ENCODE data around the gene SLC1A2.
"Not testable (repeated sequence)": the region's sequence is repeated elsewhere in the genome, so short reads cannot be mapped to it uniquely, and the experiment has no call there.

Gene SLC1A2

GRCh38 chr11:35237860-35238715 is 181.3 kb downstream of the SLC1A2 start:
- DNase-seq, result peak; percentile 26

DNA sequence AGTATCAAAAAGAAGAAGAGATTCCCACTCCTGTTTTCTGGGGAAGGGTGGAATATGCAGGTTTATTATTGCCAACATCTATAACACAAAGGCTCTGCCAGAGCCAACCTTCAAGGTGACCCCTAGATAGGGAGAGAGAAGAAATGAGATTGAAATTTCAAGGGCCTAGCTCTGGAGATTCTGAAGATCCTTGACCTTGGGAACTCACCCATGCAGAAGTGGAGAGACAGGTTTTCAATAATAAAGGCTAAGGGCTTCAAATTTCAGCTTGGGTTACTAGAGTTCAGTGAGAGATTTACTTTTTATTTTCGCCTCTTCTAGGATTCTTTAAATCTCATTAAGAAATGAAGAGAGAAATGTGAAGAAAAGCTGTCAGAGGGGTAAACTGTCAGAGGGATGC is 182.0 kb downstream of the SLC1A2 start:
- DNase-seq, result no peak

DNA sequence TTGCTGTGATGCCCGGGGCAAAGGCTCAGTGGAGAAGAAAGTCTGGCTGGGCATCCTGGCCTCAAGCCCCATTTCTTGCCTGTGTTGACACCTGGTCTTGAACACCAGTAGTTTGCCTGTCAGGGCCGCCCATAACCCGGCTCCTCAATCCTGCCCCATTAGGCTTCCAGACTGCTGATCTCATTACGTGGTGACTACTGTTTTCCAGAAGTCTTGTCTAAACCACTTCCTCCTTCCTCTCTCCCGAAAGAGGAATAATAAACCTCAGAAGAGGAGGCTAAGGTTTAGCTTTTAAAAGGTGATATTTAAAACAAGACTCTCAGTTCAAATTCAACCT is 182.7 kb downstream of the SLC1A2 start:
- DNase-seq, result no peak

GRCh38 chr11:35235936-35236666 is 183.3 kb downstream of the SLC1A2 start:
- DNase-seq, result no peak

DNA sequence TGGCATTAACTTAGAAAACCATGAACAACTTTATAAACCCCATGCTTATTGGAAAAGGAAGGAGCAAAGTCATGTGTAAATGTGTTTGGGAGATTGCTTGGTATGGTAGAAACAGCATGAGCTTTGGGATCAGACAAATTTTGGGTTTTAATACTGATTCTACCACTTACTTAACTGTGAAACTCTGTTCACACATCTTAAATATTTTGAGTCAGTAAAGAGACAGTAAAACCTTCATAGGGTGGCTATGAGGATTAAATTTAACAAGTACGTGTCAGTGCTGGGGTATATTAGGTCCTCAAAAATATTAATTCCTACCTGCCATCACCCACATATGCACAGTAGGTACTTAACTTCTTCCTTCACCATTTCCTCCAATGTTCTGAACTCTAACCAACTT is 183.9 kb downstream of the SLC1A2 start:
- no peak for DNase-seq

- no peak for DNase-seq
Measured at GRCh38 chr11:35235157-35235468, 184.2 kb downstream of the SLC1A2 start.

- DNase-seq, result no peak
Measured at GRCh38 chr11:35234460-35235156, 184.8 kb downstream of the SLC1A2 start.

DNA sequence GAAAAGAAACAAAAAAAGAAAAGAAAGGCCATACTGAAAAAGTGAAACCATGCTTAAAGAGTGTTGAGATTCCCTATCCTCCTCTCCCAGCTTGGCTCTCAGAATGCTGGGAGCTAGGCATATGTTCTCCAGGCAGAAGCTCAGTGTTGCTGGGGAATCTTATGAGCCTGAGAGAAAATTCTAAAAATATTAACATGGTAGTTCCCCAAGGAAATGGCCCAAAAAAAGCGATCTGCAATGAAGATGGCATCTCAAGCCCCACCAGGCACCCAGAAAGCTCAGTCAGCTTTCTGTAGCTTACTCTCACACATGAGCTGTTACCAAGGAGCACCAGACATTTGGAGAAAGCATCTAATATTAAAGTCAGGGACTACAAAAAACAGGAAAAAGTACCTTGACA is 185.8 kb downstream of the SLC1A2 start:
- no peak for DNase-seq

GRCh38 chr11:35232891-35233330 is 186.4 kb downstream of the SLC1A2 start:
- DNase-seq, result no peak

DNA sequence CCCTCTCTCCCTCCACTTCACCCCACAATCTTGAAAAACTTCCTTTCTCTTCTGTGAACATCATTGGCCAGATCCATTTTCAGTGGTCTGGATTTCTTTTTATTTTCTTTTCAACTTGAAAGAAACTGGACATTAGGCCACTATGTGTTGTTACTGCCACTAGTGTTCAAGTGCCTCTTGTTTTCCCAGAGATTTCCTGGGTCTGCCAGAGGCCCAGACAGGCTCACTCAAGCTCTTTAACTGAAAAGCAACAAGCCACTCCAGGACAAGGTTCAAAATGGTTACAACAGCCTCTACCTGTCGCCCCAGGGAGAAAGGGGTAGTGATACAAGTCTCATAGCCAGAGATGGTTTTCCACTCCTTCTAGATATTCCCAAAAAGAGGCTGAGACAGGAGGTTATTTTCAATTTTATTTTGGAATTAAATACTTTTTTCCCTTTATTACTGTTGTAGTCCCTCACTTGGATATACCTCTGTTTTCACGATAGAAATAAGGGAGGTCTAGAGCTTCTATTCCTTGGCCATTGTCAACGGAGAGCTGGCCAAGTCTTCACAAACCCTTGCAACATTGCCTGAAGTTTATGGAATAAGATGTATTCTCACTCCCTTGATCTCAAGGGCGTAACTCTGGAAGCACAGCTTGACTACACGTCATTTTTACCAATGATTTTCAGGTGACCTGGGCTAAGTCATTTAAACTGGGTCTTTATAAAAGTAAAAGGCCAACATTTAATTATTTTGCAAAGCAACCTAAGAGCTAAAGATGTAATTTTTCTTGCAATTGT is 188.1 kb downstream of the SLC1A2 start:
- no peak for DNase-seq

DNA sequence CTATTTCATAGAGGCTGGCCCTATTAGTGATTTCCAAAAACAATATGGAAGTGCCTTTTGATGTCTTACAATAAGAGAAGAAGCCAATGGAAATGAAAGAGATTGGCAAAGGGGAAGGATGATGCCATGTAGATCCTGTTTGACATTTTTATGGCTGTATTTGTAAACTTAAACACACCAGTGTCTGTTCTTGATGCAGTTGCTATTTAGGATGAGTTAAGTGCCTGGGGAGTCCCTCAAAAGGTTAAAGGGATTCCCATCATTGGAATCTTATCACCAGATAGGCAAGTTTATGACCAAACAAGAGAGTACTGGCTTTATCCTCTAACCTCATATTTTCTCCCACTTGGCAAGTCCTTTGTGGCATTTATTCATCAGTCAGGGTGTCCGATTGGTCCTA is 189.0 kb downstream of the SLC1A2 start:
- no peak for DNase-seq

DNA sequence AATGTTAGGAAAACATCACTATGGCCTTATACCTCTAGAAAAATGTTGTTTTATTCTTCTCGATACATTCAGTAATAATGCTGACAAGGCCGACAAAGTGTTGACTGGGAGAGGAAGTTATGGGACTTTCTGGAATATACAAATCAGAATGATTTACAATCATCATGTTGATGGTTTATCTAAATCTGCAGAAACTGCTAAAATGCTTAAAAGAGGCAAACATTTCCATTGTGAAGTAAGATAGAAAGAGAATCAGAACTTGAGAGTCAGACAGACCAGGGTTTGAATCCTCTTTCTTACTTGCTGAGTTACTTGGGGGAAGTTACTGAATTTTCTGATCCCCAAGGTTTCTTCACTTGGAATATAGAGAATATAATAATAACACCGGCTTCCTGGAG is 191.0 kb downstream of the SLC1A2 start:
- DNase-seq, result no peak

GRCh38 chr11:35227576-35228327 is 191.6 kb downstream of the SLC1A2 start:
- no peak for DNase-seq

GRCh38 chr11:35226756-35227155 is 192.6 kb downstream of the SLC1A2 start:
- not testable (repeated sequence) for DNase-seq

DNA sequence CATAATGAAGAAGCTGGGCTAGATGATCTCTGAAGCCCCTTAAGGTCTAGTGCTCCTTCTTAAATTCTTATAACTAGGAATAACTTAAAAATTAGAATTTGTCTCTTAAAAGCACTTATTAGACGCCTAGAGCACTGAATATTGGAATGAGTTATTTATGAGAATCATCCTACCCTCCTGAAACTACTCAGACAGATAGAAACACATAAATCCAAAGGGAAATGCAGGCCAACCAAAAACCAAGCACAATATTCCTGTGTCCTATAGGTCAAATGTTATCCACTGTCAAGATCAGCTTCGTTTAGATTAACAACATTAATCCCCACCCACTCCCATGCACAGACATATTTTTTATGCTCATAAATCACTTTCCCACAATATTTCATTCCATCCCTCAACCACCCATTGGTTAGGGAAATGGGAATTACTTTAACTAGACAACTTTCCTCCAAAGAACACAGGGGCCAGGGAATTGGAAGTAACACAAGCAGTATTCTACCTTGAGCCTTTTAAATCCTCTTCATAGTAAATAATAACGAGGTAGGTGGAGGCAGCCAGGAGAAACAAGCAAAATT is 193.3 kb downstream of the SLC1A2 start:
- DNase-seq, result no peak

DNA sequence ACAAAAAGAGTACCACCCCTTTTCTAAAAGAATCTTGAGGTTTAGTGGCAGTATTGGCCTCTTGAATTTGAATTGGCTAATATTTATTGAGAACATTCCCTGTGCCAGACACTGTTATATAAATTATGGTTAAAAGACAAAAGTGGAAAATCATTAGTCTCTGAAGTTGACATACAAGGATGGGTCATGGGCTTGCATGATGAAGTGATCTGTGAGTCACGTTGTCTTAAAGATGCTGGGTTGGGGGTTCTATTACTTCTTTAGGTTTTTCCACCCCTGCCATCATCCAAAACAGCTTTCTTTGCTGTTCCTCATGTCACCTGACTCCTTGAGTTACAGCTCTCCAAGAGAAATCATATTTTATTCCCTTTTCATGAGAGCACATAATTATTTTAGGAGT is 195.4 kb downstream of the SLC1A2 start:
- DNase-seq, result no peak

GRCh38 chr11:35223371-35223796 is 196.0 kb downstream of the SLC1A2 start:
- no peak for DNase-seq

- no peak for DNase-seq
Measured at GRCh38 chr11:35218956-35219355, 200.4 kb downstream of the SLC1A2 start.

DNA sequence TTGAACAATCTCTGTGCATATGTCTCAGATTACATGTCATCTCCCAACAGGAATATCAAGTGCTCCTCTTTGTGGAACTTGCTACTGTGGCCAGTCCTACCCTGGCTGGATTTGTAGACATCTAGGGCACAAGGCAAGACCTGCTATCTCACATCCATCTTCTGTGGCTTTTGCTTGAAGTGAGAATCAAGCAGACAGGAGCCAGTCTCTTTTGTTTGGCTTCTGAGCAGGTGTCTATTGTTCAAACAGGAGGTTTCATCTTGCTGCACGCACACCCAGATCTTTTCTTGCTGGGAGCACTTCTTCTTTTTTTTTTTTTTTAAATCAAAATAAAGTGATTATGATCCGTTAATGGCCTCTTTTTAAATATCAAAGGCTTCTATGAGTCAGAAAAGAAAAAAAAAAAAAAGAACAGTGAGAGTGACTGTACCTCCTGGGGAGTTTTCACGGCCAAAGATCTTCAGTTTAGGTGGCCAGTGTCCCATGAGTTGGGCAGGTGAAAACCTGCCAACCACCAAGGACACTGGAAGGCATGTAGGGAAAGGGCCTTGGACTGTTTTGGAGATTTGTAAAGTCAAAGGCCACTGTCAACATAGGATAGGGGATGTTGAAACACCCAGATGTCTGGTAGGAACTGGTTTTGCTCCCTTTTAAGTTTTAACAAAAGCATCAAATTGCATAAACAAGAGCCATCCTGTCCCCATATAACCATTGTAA is 202.2 kb downstream of the SLC1A2 start:
- no peak for DNase-seq

GRCh38 chr11:35215945-35216344 is 203.4 kb downstream of the SLC1A2 start:
- no peak for DNase-seq

DNA sequence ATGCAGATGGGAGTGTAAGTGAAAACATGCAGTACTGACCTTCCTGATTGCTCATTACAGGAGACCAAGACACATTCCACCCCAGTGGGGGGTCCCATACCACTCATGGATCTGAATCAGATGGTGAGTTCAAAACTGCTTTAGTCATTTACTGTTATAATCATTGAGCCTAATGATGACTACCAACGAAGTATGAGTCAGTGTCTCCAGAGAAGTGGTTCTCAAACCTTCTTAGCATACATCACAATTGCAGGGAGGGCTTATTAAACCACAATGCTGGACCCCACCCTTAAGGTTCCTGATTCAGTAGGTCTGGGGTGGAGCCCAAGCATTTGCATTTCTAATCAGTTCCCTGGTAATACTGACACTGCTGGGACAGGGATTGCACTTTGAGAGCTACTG is 204.6 kb downstream of the SLC1A2 start:
- no peak for DNase-seq

All from 8988T (cell line).